Mesothelial cell of epicardium (in vitro differentiated cells): ENCODE data around the gene NOS3. TPM values are rescaled to one million over a fixed set of nuclear protein-coding genes. Genes with fewer than 3 reads are reported as not detected.
A peak's percentile ranks its signal among the peaks of the same experiment; 100 is the strongest.

Source experiments
- DNase-seq, 2 experiments: peaks; one replicate each; pipeline ENCODE4 v3.0.0; 2021; ENCODE audit warnings: low spot score in 2 of 2; ENCODE audit not compliant: unreplicated experiment in 2 of 2
- H3K27ac Mint-ChIP-seq: 2 replicates; pipeline ENCODE4 v1.8.0; 2021; ENCODE audit warnings: mixed read lengths
- H3K27me3 Mint-ChIP-seq: 2 replicates; pipeline ENCODE4 v1.8.0; 2021; ENCODE audit warnings: low read depth, mixed read lengths
- H3K36me3 Mint-ChIP-seq: 2 replicates; pipeline ENCODE4 v1.8.0; 2021; ENCODE audit warnings: mixed read lengths
- H3K4me1 Mint-ChIP-seq: 2 replicates; pipeline ENCODE4 v1.8.0; 2021; ENCODE audit warnings: mixed read lengths
- H3K4me3 Mint-ChIP-seq: 2 replicates; pipeline ENCODE4 v1.8.0; 2021; ENCODE audit warnings: mild to moderate bottlenecking, moderate library complexity, mixed read lengths
- H3K9me3 Mint-ChIP-seq: 2 replicates; pipeline ENCODE4 v1.8.0; 2021; ENCODE audit warnings: mixed read lengths
- total RNA-seq: library from RNA; stranded (reverse); gene quantifications from 3 replicates; pipeline ENCODE4 v1.2.1, GENCODE V29; 2021
- TF ChIP-seq, protein P1 (sequence below): fragments of 200-600 bp; sonication (generic); IDR thresholded peaks from one replicate; pipeline ENCODE4 v1.5.0; 2021; ENCODE audit warnings: antibody characterized with exemption; ENCODE audit not compliant: unreplicated experiment

Gene NOS3
- total RNA-seq, 1 donor from 2014 or later = 6.0 TPM

DNA sequence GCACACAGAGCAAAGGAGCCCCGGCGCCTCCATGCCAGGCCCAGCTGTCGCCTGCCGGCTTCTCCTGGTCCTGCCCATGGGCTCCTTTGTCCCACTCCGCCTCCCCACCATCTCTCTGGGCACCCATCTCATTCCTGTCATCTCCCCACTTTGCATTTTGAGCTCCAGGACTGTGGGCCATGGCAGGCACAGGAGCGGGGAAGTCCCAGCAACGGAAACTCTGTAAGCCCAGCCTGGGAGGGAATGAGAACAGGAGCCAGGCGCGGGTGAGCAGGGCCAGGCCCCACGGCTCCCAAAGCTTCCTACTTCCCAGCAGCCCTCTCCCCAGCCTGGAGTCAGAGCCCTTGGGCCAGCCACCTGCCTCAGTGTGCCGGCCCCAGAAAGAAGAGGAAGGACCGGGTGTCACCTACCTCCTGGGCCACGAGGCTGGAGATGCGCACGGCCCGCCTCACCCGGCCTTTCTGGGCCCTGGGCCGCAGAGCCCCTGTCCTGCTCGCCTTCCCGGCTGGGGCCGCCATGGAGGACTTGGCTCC, 35.8 kb upstream of the NOS3 start:
- Mint-ChIP-seq H3K4me1 (peaks cover 26% of the 10 kb centered on the region), H3K27ac (peak overlapping the region; percentile 48)
- DNase-seq = no peak

DNA sequence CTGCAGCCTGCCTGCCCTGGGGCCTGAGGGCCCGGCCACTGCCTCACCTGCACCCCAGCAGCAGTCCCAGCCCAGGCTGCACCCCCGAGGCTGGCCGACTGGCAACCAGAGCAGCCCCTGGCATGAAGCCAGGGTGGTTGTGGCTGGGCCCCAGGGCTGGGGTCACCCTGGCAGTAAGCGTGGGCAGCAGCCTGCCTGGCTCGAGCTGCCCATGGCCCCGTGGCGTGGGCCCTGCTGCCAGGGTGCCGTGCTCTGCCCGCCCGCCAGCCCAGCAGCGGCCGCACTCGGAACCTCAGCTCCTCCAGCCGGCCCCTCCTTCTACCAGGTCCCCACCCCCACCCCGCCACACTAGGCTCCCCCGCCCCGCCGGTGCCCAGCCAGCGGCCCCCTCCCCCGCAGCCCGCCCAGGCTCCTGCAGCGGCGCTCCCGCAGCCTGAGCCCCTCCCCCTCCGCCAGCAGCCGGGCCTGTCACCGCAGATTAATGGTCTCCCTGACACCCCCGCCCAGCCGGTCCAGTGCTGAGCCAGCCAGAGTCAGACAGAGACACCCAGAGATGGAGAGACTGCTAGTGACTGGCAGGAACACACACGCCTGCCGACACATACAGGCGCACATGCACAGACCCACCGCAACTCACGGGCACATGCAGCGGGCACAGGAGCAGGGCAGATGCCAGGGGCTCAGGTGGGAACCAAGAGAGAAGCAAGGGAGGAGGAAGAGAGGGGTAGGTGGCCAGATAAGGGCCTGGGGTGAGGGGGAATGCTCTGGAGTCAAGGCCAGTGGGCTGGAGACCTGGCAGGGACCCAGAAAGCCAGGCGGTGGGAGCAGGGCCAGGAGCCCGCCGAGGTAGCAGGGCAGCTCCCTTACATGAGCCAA, 35.1 kb upstream of the NOS3 start:
- Mint-ChIP-seq H3K4me1 (peaks cover 30% of the 10 kb centered on the region), H3K9me3 (no peaks in the 10 kb centered on the region), H3K27me3 (no peaks in the 10 kb centered on the region), H3K4me3 (no peak overlapping the region), H3K36me3 (no peaks in the 10 kb centered on the region), H3K27ac (peak overlapping the region; percentile 85)
- TF ChIP-seq, protein P1, sequence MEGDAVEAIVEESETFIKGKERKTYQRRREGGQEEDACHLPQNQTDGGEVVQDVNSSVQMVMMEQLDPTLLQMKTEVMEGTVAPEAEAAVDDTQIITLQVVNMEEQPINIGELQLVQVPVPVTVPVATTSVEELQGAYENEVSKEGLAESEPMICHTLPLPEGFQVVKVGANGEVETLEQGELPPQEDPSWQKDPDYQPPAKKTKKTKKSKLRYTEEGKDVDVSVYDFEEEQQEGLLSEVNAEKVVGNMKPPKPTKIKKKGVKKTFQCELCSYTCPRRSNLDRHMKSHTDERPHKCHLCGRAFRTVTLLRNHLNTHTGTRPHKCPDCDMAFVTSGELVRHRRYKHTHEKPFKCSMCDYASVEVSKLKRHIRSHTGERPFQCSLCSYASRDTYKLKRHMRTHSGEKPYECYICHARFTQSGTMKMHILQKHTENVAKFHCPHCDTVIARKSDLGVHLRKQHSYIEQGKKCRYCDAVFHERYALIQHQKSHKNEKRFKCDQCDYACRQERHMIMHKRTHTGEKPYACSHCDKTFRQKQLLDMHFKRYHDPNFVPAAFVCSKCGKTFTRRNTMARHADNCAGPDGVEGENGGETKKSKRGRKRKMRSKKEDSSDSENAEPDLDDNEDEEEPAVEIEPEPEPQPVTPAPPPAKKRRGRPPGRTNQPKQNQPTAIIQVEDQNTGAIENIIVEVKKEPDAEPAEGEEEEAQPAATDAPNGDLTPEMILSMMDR = no peak
- peak; percentile 54 to 74 for DNase-seq

More for the DNA sequence above, 35.8 kb upstream of the NOS3 start:
- Mint-ChIP-seq H3K9me3 (no peaks in the 10 kb centered on the region), H3K36me3 (no peaks in the 10 kb centered on the region), H3K4me3 (peak overlapping the region; percentile 55), H3K27me3 (no peaks in the 10 kb centered on the region)
- TF ChIP-seq, protein P1 = no peak

- TF ChIP-seq, protein P1 = no peak
- Mint-ChIP-seq H3K4me1 (peaks cover 34% of the 10 kb centered on the region), H3K36me3 (no peaks in the 10 kb centered on the region), H3K9me3 (no peaks in the 10 kb centered on the region), H3K27ac (no peak overlapping the region), H3K4me3 (no peak overlapping the region), H3K27me3 (no peaks in the 10 kb centered on the region)
- no peak for DNase-seq
Measured at GRCh38 chr7:150956395-150957132, 34.3 kb upstream of the NOS3 start.

DNA sequence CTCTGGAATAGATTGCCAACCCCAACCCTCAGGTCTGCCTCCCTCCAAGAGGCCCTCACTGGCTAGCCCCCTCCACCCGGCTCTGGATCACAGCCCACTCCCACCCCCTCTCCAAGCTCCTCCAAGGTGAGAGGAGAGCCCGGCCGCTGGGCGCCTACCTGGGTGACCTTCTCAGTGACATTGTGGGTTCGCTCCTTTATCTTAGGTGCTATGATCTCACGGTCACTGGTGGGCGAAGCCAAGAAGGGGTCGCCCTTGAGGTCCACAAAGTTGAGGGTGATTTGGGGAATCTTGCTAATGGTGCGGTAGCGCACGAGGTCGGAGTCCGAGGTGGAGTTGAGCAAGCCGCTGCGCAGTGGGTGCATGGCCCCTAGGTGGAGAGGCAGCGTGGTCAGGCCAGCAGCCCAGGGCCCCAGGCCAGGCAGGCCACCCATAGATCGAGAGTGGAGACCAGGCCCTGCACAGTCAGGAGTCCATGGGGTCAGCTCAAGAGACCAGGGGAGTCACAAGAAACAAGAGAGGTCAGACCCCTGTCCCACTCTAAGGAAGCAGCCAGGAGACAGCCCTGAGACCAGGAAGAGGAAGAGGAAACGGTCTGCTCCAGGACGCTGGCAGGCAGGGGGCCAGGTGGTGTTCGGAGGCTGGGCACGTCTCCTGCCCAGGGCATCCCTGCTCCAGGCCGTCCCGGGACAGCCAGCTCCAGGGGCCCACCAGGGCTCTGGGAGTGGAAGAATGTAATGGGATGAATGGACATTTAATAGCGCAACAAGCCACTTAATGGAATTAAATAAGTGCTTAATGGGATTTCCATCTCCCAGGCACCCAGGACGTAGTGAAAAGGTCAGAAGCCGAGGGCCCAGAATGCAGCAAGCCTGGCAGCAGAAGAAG, 33.4 kb upstream of the NOS3 start:
- Mint-ChIP-seq H3K4me1 (peaks cover 42% of the 10 kb centered on the region), H3K36me3 (no peaks in the 10 kb centered on the region), H3K9me3 (no peaks in the 10 kb centered on the region), H3K4me3 (no peak overlapping the region), H3K27ac (peak overlapping the region; percentile 3), H3K27me3 (no peaks in the 10 kb centered on the region)
- no peak for DNase-seq
- TF ChIP-seq, protein P1 = no peak

DNA sequence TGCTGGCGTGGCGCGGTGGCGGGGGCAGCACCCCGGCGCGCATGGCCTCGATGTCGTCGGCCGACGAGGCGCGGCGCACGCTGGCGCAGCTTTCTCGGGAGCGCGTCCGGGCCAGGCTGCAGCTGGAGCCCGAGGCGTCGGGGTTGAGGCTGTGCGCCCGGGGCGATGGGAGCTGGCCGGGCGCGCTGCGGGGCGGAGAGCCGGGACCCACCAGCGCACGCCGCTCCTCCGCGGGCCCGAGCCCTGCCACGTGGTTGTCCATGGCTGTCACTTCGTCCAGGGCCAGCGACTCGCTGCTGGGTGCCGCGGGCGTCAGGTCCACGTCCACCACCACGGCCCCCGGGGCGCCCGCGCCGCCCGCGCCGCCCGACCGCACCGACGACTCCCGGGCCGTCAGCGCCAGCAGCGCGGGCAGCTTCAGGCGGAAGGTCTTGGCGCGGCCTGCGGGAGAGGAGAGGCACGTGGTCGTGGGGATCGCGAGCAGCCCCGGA, 32.7 kb upstream of the NOS3 start:
- peaks cover 48% of the 10 kb centered on the region for H3K4me1 Mint-ChIP-seq
- DNase-seq = no peak
- TF ChIP-seq, protein P1 = no peak
- H3K4me3 Mint-ChIP-seq = no peak overlapping the region
- no peaks in the 10 kb centered on the region for H3K36me3 Mint-ChIP-seq
- no peaks in the 10 kb centered on the region for H3K9me3 Mint-ChIP-seq
- H3K27me3 Mint-ChIP-seq = no peaks in the 10 kb centered on the region
- H3K27ac Mint-ChIP-seq = no peak overlapping the region
